HCT116 (cell line): ENCODE data around the gene GRK5. TPM values are rescaled to one million over a fixed set of nuclear protein-coding genes. Genes with fewer than 3 reads are reported as not detected.

Source experiments
- ATAC-seq: fragments of 200-7000 bp; cut with Tn5 transposase; 2 replicates; pipeline ENCODE4 v1.9.1; 2020; ENCODE audit warnings: mild to moderate bottlenecking, moderate library complexity
- BruUV-seq: library from RNA; stranded (reverse); fragments of 400-500 nt; replicated peaks from 2 replicates; lab custom pipeline; 2021; lab: Mats Ljungman, UMichigan
- CTCF ChIA-PET: fragments of 300-600 bp; sonication (Branson Sonifier 250); formaldehyde crosslinking; loops from one replicate; lab custom pipeline; 2021; ENCODE audit warnings: antibody characterized with exemption; lab: Charles Lee
- POLR2A ChIA-PET: fragments of 300-600, 350-600 bp; sonication (Branson Sonifier 250); formaldehyde crosslinking; loops from one replicate; lab custom pipeline; 2021; ENCODE audit warnings: antibody characterized with exemption; lab: Charles Lee
- RAD21 ChIA-PET, 2 experiments: fragments of 300-600 bp; sonication (Branson Sonifier 250); formaldehyde crosslinking; loops; one replicate each; lab custom pipeline; 2023; ENCODE audit warnings: low total read pairs in 2 of 2; ENCODE audit not compliant: uncharacterized antibody in 2 of 2, unreplicated experiment in 2 of 2, low non-redundant PET in 1 of 2; lab: Charles Lee
- DNase-seq: peaks from one replicate; pipeline ENCODE4 v3.0.0-alpha.2; 2010; ENCODE audit warnings: low read depth, low spot score
- H2AFZ ChIP-seq: fragments of 200-600 bp; shearing (Covaris generic), sonication (generic); 2 replicates; pipeline ENCODE4 v1.6.1; 2017; ENCODE audit warnings: low read depth, mixed run types, mixed read lengths, antibody characterized with exemption, low read length; ENCODE audit not compliant: poor library complexity, severe bottlenecking
- H3K27ac ChIP-seq: 2 replicates; pipeline ENCODE4 v1.5.1; 2012; ENCODE audit warnings: low read depth, low read length
- H3K27me3 ChIP-seq: fragments of 200-600 bp; sonication (generic); 2 replicates; pipeline ENCODE4 v1.6.1; 2016; ENCODE audit warnings: mixed run types, low read length, mixed read lengths; ENCODE audit not compliant: insufficient read depth
- H3K36me3 ChIP-seq, 2 experiments: fragments of 200-500 bp in 1 of 2; fragments of 200-600 bp in 1 of 2; sonication (Bioruptor generic) in 1 of 2; sonication (generic) in 1 of 2; 2 replicates each; pipeline versions ENCODE4 v1.5.1 to v1.6.1; 2014 to 2016; ENCODE audit warnings: low read length in 2 of 2, inconsistent platforms in 1 of 2, mixed read lengths in 1 of 2, mixed run types in 1 of 2; ENCODE audit not compliant: insufficient read depth in 2 of 2, control insufficient read depth in 1 of 2
- H3K4me1 ChIP-seq, 2 experiments: fragments of 200-600 bp in 1 of 2; sonication (generic) in 1 of 2; 2 replicates each; pipeline versions ENCODE4 v1.5.1 to v1.6.1; 2012 to 2017; ENCODE audit warnings: low read length in 2 of 2, inconsistent platforms in 1 of 2, mild to moderate bottlenecking in 1 of 2, mixed read lengths in 1 of 2, mixed run types in 1 of 2, moderate library complexity in 1 of 2; ENCODE audit not compliant: insufficient read depth in 2 of 2, control insufficient read depth in 1 of 2
- H3K4me2 ChIP-seq: fragments of 200-600 bp; sonication (generic); 2 replicates; pipeline ENCODE4 v1.6.1; 2017; ENCODE audit warnings: mixed run types, low read length, mixed read lengths
- H3K4me3 ChIP-seq, 2 experiments: fragments of 200-600 bp in 1 of 2; sonication (generic) in 1 of 2; replicated peaks in 1 of 2; 2 replicates each; pipeline ENCODE4 v1.5.1; 2011 to 2016; ENCODE audit warnings: low read length in 2 of 2, control low read depth in 1 of 2, low read depth in 1 of 2, mild to moderate bottlenecking in 1 of 2, mixed read lengths in 1 of 2, mixed run types in 1 of 2
- H3K79me2 ChIP-seq: fragments of 200-600 bp; sonication (generic); 2 replicates; pipeline ENCODE4 v1.6.1; 2017; ENCODE audit warnings: mild to moderate bottlenecking, mixed run types, low read length, moderate library complexity, mixed read lengths; ENCODE audit not compliant: insufficient read depth
- H3K9ac ChIP-seq: fragments of 200-600 bp; sonication (generic); 2 replicates; pipeline ENCODE4 v1.6.1; 2016; ENCODE audit warnings: low read length, mixed read lengths
- H3K9me2 ChIP-seq: fragments of 200-600 bp; sonication (generic), shearing (Covaris generic); 2 replicates; pipeline ENCODE4 v1.6.1; 2017; ENCODE audit warnings: mixed run types, mild to moderate bottlenecking, moderate library complexity; ENCODE audit not compliant: insufficient read depth
- H3K9me3 ChIP-seq, 2 experiments: fragments of 200-500 bp in 1 of 2; fragments of 200-600 bp in 1 of 2; sonication (Bioruptor generic) in 1 of 2; sonication (generic) in 1 of 2; 2 replicates each; pipeline ENCODE4 v1.6.1; 2014 to 2017; ENCODE audit warnings: low read length in 2 of 2, mixed read lengths in 2 of 2, inconsistent platforms in 1 of 2, low read depth in 1 of 2, mild to moderate bottlenecking in 1 of 2, mixed run types in 1 of 2, moderate library complexity in 1 of 2; ENCODE audit not compliant: control insufficient read depth in 1 of 2, insufficient read depth in 1 of 2
- H4K20me1 ChIP-seq: fragments of 200-600 bp; sonication (generic), shearing (Covaris generic); 2 replicates; pipeline ENCODE4 v1.6.1; 2017; ENCODE audit warnings: mixed run types, mild to moderate bottlenecking, moderate library complexity; ENCODE audit not compliant: insufficient read depth
- EGR1 ChIP-seq: IDR thresholded peaks from 2 replicates; pipeline ENCODE4 v1.6.1; 2012; ENCODE audit warnings: low read depth
- FOSL1 ChIP-seq: IDR thresholded peaks from 2 replicates; pipeline ENCODE4 v1.6.1; 2012; ENCODE audit warnings: low read depth
- RAD21 ChIP-seq: IDR thresholded peaks from 2 replicates; pipeline ENCODE4 v1.6.1; 2012; ENCODE audit warnings: low read depth, mild to moderate bottlenecking
- SP1 ChIP-seq: IDR thresholded peaks from 2 replicates; pipeline ENCODE4 v1.6.1; 2012; ENCODE audit warnings: low read depth
- SRF ChIP-seq: IDR thresholded peaks from 2 replicates; pipeline ENCODE4 v1.6.1; 2012; ENCODE audit warnings: low read depth
- YY1 ChIP-seq: IDR thresholded peaks from 2 replicates; pipeline ENCODE4 v1.6.1; 2011; ENCODE audit warnings: low read length, low read depth, moderate library complexity, mild to moderate bottlenecking; ENCODE audit not compliant: insufficient replicate concordance; ENCODE audit errors: extremely low read depth
- ZFX ChIP-seq: fragments of 450-650 bp; IDR thresholded peaks from 2 replicates; pipeline ENCODE4 v1.6.1; 2017
- intact Hi-C: fragments of 100-400 bp; cut with micrococcal nuclease; formaldehyde crosslinking; loops from 2 replicates; pipeline ENCODE4 v1.10.0; 2022
- total RNA-seq: library from RNA; stranded (reverse); gene quantifications from one replicate; pipeline ENCODE4 v1.2.1, GENCODE V29; 2021; ENCODE audit not compliant: unreplicated experiment
- TF ChIP-seq, protein P1 (sequence below): IDR thresholded peaks from 2 replicates; pipeline ENCODE4 v1.6.1; 2012

Gene GRK5
- total RNA-seq, 1 experiment from 2014 or later: 7.3 TPM

DNA sequence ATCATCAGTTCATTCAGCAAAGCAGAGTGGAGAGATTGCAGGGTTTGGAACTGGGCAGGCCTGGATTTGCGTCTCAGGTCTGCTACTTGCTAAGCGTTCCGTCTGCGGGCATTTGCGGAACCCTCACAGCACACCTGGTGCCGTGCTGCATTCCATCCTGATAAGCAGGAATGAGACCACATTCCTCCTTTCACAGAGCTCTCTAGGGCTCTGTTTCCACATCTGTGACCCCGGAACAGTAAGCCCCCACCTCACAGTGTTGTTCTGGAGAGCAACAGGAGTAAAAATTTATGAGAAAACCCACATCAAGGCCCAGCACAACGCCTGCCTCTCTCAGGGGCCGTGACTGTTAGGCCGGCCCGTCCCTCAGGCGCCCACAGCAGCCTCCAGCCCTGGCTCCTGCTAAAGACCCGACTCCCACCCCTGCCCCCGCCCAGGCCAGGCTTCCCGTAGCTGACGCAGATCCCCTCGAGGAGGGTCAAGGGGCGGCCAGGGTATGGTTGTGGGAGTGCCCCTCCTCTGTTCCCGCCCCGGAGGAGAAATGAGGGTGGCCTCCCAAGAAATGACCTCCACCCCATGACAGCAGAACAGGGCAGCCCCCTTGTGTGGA, 206.2 kb downstream of the GRK5 start:
- Histone ChIP-seq H3K9me3 (no peaks in the 10 kb centered on the region), H3K4me3 (no peak overlapping the region), H3K79me2 (no peaks in the 10 kb centered on the region), H4K20me1 (no peaks in the 10 kb centered on the region), H2AFZ (no peak overlapping the region), H3K9me2 (no peaks in the 10 kb centered on the region), H3K4me1 (peaks cover 0 to 3% of the 10 kb centered on the region in 2 experiments; a peak in 1 of 4 replicates), H3K27ac (no peak overlapping the region), H3K27me3 (no peaks in the 10 kb centered on the region), H3K4me2 (no peak overlapping the region), H3K9ac (no peak overlapping the region), H3K36me3 (no peaks in the 10 kb centered on the region)
- ChIA-PET POLR2A (no interaction called here), CTCF (interaction anchor here (3.4 to 7.0 kb wide), 2 partner anchors 206 to 214 kb away, joined by 16 to 56 read pairs; partner anchors contain the start of gene GRK5), RAD21 (no interaction called here)
- BruUV-seq: no TSS peak
- ATAC-seq: no peak
- no peak for DNase-seq
- intact Hi-C loops: no loop called here
- TF ChIP-seq RAD21 (no peak), FOSL1 (no peak), SRF (no peak)
- TF ChIP-seq, all 23 proteins: peak for 0

DNA sequence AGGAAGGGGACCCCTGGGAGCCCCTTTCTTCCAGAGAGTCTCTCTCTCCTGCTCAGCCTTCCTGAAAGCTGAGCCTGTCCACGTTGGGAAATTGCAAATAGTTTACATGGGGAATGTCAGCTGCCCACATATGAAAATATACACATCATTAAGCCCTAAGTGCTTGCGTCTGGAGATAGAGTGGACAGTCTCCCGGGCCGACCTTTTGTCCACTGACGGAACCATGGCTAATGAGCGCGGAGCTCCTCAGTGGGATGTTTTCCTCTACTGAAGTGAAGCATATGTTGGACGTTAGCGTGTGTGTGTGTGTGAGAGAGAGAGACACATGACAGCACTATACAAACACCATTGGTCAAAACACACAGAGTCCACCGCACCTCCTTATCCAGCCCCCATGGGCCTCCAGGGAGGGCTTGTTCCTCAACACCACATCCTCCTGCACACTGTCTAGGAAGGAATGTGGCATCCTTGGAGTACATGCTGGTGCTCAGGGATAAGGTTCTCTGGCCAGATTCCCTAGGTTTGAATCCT, 206.8 kb downstream of the GRK5 start:
- Histone ChIP-seq H3K4me3 (no peak overlapping the region), H4K20me1 (no peaks in the 10 kb centered on the region), H3K9me2 (no peaks in the 10 kb centered on the region), H3K9me3 (no peaks in the 10 kb centered on the region), H3K4me1 (peaks cover 0 to 3% of the 10 kb centered on the region in 2 experiments; a peak in 1 of 4 replicates), H3K4me2 (no peak overlapping the region), H3K9ac (no peak overlapping the region), H2AFZ (no peak overlapping the region), H3K27ac (no peak overlapping the region), H3K79me2 (no peaks in the 10 kb centered on the region), H3K27me3 (no peaks in the 10 kb centered on the region), H3K36me3 (no peaks in the 10 kb centered on the region)
- ATAC-seq (no peak), DNase-seq (no peak)
- POLR2A ChIA-PET: no interaction called here
- TF ChIP-seq EGR1: no peak
- no peak for TF ChIP-seq SP1
- no peak for TF ChIP-seq ZFX
- TF ChIP-seq, protein P1, sequence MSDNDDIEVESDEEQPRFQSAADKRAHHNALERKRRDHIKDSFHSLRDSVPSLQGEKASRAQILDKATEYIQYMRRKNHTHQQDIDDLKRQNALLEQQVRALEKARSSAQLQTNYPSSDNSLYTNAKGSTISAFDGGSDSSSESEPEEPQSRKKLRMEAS: no peak
- TF ChIP-seq SRF: no peak
- TF ChIP-seq YY1: no peak
- RAD21 ChIA-PET: interaction anchor here in 1 of 2 experiments (1.2 kb wide), 1 partner anchor 98 kb away, joined by 3 read pairs; no protein-coding TSS in a partner anchor
- no TSS peak for BruUV-seq
- CTCF ChIA-PET: interaction anchor here (3.4 to 7.0 kb wide), 2 partner anchors 207 to 214 kb away, joined by 16 to 56 read pairs; partner anchors contain the start of gene GRK5
- intact Hi-C loops: no loop called here
